HL-60 (cell line): ENCODE measurements around the gene MRPL37.

ENCODE experiments used
- DNase-seq, 2 experiments: peaks; one replicate each; pipeline ENCODE4 v3.0.0-alpha.2; 2010 to 2020; ENCODE audit warnings: low read depth in 1 of 2, low spot score in 1 of 2
- H3K27ac ChIP-seq: fragments of 250-450 bp; sonication (Bioruptor Pico); replicated peaks from 2 replicates; pipeline ENCODE4 v1.5.1; 2020; ENCODE audit warnings: mild to moderate bottlenecking, moderate library complexity
- H3K27me3 ChIP-seq: fragments of 250-450 bp; sonication (Bioruptor Pico); 2 replicates; pipeline ENCODE4 v1.5.1; 2021; ENCODE audit warnings: mild to moderate bottlenecking, moderate library complexity; ENCODE audit not compliant: insufficient read depth, poor library complexity, severe bottlenecking
- H3K4me3 ChIP-seq: replicated peaks from 2 replicates; pipeline ENCODE4 v1.5.1; 2011; ENCODE audit warnings: mild to moderate bottlenecking, control low read depth, low read length; ENCODE audit not compliant: insufficient read depth
- CTCF ChIP-seq: IDR thresholded peaks from one replicate; pipeline ENCODE4 v1.5.1; 2011; ENCODE audit warnings: low read length, control low read depth, inconsistent platforms; ENCODE audit not compliant: insufficient read depth
- GABPA ChIP-seq: IDR thresholded peaks from 2 replicates; pipeline ENCODE4 v1.6.1; 2012; ENCODE audit warnings: low read depth
- POLR2AphosphoS5 ChIP-seq: IDR thresholded peaks from 2 replicates; pipeline ENCODE4 v1.6.1; 2012; ENCODE audit warnings: low read depth
- REST ChIP-seq: IDR thresholded peaks from 2 replicates; pipeline ENCODE4 v1.6.1; 2012; ENCODE audit warnings: low read depth; ENCODE audit not compliant: insufficient replicate concordance
- SPI1 ChIP-seq: IDR thresholded peaks from 2 replicates; pipeline ENCODE4 v1.6.1; 2012; ENCODE audit warnings: low read depth, mild to moderate bottlenecking, borderline replicate concordance

MRPL37 gene

GRCh38 chr1:54161495-54162168 is 38.3 kb upstream of the MRPL37 start:
- no peak for DNase-seq
- Histone ChIP-seq H3K4me3 (no peak overlapping the region), H3K27me3 (no peaks in the 10 kb centered on the region), H3K27ac (no peak overlapping the region)
- TF ChIP-seq CTCF (no peak), POLR2AphosphoS5 (no peak), GABPA (no peak), SPI1 (no peak), REST (no peak)

GRCh38 chr1:54163051-54163450 is 36.9 kb upstream of the MRPL37 start:
- Histone ChIP-seq H3K27ac (no peak overlapping the region), H3K4me3 (no peak overlapping the region), H3K27me3 (no peaks in the 10 kb centered on the region)
- no peak for DNase-seq
- TF ChIP-seq GABPA (no peak), CTCF (no peak), REST (no peak), POLR2AphosphoS5 (no peak), SPI1 (no peak)

GRCh38 chr1:54163573-54163972 is 36.4 kb upstream of the MRPL37 start:
- TF ChIP-seq POLR2AphosphoS5: no peak
- no peak for TF ChIP-seq REST
- TF ChIP-seq GABPA: no peak
- TF ChIP-seq CTCF: no peak
- TF ChIP-seq SPI1: no peak
- no peaks in the 10 kb centered on the region for H3K27me3 ChIP-seq
- DNase-seq: no peak

More at GRCh38 chr1:54163573-54163972, 36.4 kb upstream of the MRPL37 start:
- H3K4me3 ChIP-seq: no peak overlapping the region
- no peak overlapping the region for H3K27ac ChIP-seq
